HG03571 (cell line): ENCODE results near the gene USP34.
"Not testable (repeated sequence)": the region's sequence is repeated elsewhere in the genome, so short reads cannot be mapped to it uniquely, and the experiment has no call there.

ENCODE experiments used
- ATAC-seq: cut with Tn5 transposase; IDR thresholded peaks from one replicate; pipeline ENCODE4 v1.9.1; 2021; ENCODE audit not compliant: unreplicated experiment

USP34 gene

DNA sequence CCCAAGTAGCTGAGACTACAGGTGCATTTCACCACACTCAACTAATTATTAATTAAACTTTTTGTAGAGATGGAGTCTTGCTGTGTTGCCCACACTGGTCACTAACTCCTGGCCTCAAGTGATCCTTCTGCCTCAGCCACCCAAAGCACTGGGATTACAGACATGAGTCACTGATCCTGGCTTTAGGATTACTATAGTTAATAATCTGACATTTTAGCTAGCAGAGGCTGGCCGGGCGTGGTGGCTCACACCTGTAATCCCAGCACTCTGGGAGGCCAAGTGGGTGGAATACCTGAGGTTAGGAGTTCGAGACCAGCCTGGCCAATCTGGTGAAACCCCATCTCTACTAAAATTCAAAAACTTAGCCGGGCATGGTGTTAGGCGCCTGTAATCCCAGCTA, 39.5 kb downstream of the USP34 start:
- no peak for ATAC-seq

DNA sequence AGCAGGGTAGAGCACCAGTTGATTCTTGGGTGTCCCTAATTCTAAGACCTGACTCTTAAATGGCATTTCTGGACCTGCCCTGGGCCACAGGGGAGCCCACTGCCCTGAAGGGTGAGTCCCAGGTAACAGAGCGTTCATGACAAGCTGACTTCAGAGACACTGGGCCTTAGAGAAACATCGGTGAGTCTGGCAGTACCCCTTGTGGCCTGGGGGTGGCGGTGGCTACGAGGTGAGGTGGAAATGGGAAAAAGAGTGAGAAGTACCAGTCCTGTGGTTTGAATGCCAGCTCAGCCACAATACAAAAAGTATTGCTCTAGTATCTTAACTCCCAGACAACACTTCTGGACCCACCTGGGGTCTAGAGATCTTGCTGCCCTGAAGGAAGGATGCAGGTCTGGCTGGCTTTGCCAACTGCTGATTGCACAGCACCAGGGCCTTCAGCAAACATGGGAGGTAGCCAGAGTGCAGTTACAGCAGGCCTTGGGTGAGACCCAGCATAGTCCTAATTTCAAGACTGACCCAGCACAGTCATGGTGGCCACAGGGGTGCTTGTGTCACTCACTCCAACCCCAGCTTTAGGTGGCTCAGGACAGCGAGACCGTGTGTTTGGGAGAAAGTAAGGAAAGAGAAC, 44.5 kb downstream of the USP34 start:
- ATAC-seq: no peak

DNA sequence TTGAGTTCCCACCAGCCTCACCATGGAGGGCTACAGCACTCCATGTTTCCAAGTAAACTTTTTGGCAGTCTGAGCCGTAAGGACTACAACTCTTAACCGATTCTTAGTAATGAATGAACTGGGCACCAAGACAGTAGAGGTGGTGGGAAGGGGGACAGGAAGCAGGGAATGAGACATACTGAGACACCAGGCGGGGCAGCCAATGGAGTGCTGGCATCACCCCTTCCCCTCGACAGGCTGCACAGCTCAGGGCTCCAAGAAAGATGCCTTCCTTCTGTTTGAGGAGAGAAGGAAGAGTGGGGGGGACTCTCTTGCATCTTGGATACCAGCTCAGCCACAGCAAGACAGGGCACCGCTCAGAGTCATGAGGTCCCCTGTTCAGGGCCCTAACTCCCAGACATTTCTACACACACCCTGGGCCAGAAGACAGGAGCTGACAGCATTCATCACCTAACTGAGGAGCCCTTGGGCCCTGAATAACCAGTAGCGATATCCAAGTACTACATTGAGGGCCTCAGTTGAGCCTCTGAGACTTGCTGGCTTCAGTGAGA, 45.2 kb downstream of the USP34 start:
- ATAC-seq: no peak

DNA sequence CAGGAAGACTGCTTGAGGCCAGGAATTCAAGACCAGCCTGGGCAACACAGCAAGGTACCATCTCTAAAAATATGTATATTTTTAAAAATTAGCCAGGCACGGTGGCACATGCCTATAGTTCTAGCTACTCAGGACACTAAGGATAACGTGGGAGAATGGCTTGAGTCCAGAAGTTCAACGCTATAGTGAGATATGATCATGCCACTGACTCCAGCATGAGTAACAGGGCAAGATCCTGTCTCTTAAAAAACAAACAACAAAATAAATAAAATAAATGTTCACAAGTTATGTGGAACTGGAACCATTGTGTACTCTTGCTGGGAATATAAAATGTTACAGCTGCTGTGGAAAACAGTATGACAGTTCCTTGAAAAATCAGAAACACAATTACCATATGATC, 47.2 kb downstream of the USP34 start:
- ATAC-seq: no peak

DNA sequence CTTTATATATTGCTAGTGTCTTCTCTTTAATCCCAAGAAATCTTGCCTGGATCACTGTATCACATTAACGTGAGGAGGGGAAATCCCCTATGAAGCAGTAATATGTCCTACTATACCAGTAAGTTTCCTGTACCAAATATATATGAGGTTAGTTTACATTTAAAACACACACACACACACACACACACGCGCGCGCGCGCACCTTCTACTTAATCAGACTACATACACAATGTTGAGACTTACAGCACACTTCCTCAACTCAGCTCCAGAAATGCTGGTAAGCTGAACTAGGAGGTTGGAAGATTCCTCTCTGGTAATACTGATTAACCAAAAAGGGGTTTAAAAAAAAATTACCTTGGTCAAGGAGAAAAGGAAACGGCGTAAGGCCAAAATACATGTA, 49.3 kb downstream of the USP34 start:
- ATAC-seq: no peak

DNA sequence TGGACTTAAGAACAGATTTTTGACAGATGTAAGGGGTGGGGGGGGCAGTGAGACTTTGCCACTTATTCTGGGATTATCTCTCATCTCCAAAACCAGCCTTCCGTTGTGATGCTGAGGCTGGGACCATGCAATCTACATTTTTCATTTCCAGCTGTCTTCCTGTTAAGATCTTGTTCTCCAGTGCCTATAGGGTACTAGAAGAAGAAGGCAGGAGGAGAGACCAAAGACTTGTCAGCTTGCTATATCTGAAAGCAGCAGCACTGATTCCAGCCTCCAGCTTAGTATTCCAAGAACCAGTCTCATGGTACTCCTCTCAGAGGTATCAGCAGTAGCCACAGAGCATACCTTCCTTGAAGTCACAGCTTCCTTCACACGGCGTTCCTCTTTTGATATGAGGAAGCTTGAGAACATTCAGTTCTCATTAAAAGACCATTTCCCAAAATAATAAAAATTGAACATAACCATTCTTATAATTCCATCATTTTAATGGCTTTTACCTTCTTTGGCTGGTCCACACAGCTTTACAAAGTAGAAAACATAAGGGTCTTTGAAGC, 49.8 kb downstream of the USP34 start:
- ATAC-seq: no peak

DNA sequence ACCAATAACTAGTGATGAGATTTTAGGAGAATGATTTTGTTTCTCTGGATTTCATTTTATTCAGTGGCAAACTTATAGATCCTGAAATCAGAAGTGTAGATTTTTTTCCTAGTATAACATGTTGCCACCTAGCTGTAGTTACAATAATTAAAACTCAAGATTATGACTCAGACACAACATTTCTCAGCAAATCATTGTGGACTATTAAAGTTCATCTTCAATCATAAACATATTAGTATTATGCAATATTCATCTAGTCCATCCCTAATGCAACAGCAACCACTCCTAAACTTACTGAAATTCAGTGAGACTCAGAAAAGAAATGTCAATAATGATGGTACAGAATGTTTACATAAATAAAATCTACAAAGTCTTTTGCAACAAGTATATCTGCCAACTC, 51.3 kb downstream of the USP34 start:
- ATAC-seq: no peak

DNA sequence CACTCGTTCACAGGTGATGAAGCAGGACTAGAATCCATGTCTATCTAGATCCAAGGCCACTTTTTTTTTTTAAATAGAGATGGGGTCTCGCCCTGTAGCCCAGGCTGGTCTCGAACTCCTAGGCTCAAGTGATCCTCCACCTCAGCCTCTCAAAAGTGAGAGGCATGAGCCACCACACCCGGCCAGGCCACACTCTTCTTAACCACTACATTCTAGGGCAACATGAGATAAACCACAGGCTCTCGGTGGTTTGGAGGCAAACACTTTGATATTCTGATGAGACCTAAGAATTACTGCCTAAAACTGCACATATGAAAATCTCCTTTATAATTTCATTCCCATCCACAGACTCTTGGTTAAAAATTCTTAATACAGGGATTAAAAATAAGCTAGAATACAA, 51.8 kb downstream of the USP34 start:
- ATAC-seq: no peak

DNA sequence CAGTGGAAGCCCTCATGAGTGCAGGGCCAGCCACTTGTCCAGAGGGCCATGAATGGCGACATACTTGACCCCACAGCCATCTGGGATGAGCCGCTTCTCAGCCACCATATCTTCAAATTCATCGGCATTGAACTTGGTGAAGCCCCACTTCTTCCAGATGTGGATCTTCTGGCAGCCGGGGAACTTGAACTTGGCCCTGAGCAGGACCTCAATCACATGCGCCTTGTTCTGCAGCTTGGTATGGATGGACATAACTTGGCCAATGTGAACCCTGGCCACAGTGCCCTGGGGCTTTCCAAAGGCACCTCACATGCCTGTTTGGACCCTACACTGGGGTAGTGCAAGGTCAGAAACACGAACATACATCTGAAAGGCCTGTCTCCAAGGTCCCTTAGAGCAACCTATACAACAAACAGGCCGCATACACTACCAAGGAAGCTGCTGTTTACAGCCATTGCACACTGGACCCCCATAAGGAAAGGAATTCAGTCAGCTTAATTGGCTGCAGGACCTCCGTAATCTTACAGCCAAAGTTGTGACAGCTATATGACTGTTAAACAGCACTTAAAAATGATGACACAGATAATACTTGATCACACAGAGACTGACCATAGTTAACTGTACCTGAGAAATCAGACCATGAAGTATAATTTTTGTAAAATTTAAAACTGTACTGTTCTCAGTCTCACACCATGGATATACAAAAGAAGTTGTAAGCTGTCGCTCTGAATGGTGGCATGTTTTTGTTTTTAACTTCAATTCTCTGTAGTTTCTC, 53.8 kb downstream of the USP34 start:
- no peak for ATAC-seq

DNA sequence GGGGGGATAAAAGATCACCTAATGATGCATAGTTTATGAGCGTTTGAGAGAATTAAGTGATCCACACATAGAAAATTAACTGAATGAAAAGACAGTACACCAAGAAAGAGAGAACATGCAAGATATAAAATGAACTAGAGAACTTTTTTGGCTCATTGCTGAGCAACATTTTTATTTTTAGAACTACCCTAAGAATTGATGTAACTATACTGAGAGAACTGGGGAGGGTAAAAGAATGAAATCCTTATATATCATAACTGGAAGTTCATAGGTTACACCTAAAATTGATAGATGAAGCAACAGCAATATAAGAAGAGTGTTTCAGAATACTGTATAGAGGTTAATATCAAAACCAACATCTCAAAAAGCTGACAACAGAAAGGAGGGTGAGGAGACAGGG, 55.6 kb downstream of the USP34 start:
- ATAC-seq: no peak

DNA sequence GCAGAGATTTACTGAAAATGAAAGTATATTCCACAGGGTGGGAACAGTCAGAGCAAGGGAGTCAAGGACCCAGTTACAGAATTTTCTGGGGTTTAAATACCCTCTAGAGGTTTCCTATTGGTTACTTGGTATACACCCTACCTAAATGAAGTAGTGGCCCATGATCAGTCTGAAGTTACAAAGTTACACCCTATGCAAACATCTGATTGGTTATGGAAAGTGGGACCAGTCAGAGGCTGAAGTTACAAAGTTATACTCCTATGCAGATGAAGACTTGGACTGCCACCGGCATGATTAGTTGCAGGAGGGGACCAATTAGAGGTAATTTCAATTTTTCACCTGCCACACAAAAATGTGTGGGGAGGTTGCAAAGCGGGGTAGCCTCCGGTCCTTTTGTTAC, 56.2 kb downstream of the USP34 start:
- ATAC-seq: no peak

DNA sequence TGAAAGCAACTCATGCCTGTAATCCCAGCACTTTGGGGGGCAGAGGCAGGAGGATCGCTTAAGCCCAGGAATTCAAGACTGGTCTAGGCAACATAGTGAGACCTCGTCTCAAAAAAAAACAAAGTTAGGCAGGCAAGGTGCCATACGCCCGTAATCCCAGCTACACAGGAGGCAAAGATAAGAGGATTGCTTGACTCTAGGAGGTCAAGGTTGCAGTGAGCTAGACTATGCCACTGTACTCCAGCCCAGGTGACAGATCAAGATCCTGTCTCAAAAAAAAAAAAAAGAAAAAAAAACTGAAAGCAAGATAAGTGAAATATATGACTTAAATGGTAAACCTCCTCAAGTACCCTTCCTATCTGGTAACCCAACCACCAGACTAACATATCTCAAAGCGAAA, 59.8 kb downstream of the USP34 start:
- no peak for ATAC-seq

DNA sequence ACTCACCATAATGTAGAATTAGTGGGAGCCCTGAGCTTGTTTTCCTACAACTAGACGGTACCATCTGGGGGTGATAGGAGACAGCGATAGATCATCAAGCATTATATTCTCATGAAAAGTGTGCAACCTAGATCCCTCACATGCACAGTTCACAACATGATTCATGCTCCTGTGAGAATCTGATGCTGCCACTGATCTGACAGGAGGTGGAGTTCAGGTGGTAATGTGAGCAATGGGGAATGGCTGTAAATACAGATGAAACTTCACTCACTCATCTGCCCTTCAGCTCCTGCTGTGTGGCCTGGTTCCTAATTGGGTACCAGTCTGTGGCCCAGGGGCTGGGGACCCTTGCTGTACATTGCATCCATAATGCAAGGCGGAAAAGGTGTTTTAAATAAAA, 60.7 kb downstream of the USP34 start:
- no peak for ATAC-seq

DNA sequence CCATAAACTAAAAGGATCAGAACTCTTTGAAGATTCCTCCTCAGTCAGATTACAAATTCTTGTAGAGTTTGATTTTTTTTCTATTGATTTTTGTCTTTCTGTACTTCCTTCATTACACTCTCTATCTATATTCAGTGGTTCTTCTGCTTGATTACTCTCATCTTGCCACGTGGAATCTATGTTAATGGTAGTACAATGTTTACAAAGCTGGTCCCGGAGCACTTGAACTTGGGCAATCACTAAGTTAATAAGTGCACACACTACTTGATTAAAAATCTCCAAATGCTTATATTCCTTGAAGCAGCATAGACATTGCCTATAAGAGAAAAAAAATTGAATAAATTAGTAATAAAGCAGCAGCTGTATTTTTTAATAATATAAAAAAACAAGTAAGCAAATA, 65.1 kb downstream of the USP34 start:
- no peak for ATAC-seq

DNA sequence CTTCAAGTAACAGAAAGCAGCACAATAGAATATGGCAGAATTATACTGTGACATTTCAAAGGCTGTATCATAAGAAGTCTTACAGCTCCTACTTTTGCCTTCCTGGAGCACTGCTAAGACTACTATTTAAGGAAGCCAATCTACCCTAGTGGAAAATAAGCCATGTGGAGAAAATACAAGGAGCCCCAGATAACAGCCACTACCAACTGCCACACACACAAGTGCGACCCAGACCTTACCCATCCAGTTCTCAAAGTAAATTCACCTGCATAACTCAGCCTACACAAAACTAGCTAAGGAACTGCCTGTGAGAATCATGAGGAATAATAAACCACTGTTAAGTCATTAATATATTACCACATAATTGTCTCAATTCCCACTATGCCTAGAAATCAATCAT, 66.4 kb downstream of the USP34 start:
- ATAC-seq: no peak

DNA sequence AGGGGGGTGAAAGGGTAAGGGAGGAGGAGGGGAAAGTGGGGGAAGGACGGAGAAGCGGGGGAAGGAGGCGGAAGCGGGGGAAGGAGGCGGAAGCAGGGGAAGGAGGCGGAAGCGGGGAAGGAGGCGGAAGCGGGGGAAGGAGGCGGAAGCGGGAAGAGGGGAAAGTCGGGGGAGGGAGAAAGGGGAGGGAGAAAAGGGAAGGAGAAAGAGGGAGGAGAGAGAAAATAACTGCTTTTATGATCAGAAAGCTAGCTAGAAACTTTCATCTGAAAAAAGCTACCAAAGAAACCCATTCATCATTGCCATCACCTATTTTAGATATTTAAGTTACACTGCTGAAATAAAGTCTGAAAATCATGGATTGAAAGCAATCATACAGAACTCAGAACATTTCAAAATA, 72.5 kb downstream of the USP34 start:
- ATAC-seq: no peak

DNA sequence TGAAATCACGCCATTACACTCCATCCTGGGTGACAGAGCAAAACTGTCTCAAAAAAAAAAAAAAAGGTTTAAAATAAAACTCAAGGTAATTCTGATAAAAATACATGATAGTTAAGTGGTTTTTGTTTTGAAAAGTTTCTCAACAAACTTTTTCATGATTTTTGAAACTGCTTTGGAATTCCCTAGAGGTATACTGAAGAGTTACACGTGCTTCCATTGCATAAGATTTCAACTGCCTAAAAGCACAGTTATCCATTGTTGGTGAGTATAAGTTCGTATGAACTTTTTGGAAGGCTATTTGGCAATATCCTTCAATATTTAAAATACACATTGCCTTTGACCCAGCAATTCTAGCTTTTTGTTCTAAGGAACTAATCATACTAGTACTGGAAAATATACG, 74.9 kb downstream of the USP34 start:
- no peak for ATAC-seq

DNA sequence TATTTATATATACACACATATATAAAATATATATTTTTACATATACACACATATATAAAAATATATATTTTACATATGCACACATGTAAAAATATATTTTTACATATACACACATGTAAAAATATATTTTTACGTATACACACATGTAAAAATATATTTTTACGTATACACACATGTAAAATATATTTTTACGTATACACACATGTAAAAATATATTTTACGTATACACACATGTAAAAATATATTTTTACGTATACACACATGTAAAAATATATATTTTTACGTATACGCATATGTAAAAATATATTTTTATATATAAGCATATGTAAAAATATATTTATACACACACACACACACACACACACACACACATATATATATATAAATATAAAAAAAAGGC, 83.3 kb downstream of the USP34 start:
- not testable (repeated sequence) for ATAC-seq

DNA sequence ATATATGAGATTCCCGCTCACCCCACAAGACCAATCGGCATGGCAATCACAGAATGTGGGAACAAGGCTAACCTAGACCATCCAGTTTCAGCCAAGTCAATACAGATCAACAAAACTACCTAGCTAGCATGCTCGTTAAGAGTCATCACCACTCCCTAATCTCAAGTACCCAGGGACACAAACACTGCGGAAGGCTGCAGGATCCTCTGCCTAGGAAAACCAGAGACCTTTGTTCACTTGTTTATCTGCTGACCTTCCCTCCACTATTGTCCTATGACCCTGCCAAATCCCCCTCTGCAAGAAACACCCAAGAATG, 90.0 kb downstream of the USP34 start:
- ATAC-seq: not testable (repeated sequence)

DNA sequence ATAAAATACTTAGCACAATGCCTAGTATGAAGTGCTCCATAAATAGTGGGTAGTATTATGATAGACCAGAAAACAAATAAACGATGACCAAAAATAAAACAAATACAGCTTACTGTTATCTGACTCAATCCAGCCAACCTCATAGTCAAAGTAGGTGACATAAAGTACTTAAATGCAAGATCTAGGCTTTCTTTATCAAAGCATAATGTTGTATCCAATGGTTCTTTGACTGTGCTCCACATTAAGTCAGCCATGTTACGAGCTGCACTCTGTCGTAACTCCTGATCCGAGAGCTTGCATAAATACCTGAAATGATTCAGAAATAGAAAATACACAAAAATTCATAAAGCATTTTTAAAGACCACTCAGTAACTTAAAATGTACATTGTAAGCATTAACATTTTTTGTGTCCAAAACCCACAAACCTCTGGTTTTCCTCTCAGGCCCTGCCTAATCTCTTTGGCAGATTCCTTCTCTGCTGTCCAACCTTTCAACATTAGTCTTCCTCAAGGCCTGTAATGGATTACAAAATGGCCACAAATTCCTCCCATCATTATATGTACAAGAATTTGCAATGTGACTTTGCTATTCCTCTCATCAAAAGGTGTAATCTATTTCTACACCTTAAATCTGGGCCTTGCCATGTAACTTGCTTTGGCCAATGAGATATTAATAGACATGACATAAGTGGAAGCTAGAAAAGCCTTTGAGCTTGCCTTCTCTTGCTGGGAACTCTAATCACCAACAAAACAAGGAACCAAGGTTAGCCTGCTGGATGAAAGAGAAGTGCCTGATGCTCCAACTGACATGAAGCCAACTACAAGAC, 90.6 kb downstream of the USP34 start:
- ATAC-seq: no peak

DNA sequence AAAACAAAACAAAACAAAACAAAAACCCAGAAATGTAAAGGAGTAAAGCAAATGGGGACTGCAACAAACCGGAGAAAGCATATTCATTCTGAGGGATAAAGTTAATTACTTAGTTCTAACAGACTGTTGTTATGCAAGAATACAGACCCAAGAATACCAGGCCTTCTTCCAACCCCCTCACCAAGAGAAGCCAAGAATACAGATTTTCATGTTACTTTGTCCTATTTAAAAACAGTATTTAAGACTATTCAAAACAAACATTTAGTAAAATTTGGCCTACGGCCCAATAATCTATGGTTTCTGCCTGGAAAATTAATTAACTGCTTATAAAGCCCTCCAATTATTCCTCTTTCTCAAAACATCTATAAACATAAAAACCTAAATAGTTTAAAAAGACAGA, 91.4 kb downstream of the USP34 start:
- ATAC-seq: no peak

DNA sequence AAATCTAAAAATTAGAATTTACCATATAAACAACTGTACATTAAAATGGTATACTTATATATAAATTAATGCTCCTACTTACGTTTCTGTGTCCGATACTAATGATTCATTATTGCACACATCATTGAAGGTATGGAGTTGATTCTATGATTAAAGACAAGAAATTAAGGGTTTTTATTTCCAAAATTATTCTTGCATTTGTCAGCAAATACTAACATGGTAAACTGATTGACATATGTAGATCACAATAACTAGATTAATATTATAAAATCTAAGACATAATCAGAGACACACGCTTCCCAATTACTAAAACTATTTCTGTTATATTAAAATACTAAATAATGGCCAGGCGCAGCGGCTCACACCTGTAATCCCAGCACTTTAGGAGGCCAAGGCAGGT, 92.6 kb downstream of the USP34 start:
- ATAC-seq: no peak
